HG03066 (cell line): ENCODE measurements around the gene ARCN1.

Source experiments
- ATAC-seq: cut with Tn5 transposase; IDR thresholded peaks from one replicate; pipeline ENCODE4 v1.9.1; 2021; ENCODE audit warnings: low read depth; ENCODE audit not compliant: unreplicated experiment

Gene ARCN1

DNA sequence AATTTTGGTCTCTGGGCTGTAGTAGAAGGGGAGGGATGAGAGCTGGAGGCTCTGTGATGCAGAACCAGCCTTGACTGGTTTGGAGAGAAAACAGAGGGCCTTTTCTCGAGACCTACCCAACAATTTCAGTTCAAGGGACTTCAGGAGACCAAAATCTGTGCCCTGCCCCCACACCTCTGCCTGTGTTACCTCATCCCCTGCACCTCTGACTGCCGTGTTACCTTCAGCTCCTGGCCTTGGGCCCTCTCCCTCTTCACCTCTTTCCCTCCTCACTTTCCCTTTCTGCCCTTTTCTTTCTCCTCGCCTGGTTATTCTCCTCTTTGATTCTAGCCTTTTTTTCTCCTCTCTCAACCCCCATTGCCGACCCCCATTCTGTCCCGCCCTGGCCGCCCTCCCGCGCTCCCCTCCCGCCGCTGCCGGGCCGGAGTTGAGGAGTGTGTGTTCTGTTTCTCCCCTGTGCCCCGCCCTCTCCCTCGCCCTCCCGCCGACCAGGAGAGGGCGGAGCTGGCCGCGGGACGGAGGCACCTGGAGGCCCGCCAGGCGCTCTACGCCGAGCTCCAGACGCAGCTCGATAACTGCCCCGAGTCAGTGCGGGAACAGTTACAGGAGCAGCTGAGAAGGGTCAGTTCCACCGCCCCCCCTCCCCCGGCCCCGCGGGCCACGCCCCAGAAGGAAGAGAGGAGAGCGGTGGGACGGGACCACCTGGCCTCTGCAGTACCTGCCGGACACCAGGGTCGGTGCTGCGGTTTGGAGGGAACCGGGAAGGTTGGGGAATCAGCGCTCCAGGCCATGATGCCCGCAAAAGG, 62.4 kb downstream of the ARCN1 start:
- ATAC-seq, result no peak

GRCh38 chr11:118635237-118635591, 63.0 kb downstream of the ARCN1 start:
- ATAC-seq, result no peak

GRCh38 chr11:118635642-118636041, 63.4 kb downstream of the ARCN1 start:
- no peak for ATAC-seq

DNA sequence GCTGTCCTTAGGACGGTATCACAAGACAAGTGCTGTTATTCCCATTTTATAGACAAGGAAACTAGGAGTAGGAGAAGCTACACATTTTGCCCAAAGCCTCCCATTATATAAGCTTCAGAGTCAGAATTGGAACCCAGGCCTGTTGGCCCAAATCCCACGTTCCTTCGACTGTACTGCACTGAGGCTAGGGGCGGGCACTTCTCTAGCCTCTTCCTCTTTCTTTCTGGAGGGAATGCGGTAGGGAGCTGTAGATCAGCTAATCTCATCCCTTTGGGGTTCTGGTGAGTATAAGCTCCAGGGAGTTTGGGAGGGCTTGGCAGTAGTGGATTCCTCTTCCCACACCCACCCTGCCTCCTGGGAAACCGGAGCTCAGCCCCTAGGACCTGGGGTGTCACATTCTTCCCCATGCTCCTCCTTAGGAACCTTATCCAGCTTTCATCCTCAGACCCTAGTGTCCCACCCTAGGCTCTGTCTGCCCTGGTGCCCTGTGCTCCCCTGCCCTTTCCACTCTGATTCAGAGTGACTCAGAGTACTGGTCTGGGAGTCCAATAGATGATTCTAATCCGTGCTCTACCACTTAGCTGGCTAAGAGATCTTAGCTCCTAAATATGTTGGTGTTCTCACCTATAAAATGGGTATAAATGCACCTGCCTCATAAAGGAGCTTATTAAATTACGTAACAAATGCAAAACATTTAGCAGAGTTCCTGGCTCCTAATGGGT, 64.5 kb downstream of the ARCN1 start:
- ATAC-seq, result no peak

GRCh38 chr11:118638726-118639125, 66.5 kb downstream of the ARCN1 start:
- ATAC-seq, result no peak

DNA sequence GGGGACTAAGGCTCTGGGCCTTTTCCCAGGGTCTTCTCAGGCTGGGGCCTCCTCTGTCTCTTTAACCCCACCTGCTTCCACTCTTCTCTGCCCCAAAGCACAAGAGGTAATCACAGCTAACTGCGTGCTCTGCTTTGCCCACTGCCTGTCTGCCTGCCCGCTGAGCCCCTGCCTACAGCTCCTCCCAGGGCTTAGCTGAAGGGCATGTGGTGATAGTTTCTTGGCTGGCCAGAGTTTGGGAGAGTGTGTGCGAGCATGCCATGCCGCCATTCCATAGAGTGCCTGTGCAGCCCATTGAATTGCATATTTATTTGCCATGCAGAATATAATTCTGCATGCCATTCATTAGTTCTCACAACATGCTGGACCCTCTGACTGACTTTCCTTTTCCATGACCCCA, 67.7 kb downstream of the ARCN1 start:
- no peak for ATAC-seq

GRCh38 chr11:118640332-118641154, 68.3 kb downstream of the ARCN1 start:
- ATAC-seq, result no peak

DNA sequence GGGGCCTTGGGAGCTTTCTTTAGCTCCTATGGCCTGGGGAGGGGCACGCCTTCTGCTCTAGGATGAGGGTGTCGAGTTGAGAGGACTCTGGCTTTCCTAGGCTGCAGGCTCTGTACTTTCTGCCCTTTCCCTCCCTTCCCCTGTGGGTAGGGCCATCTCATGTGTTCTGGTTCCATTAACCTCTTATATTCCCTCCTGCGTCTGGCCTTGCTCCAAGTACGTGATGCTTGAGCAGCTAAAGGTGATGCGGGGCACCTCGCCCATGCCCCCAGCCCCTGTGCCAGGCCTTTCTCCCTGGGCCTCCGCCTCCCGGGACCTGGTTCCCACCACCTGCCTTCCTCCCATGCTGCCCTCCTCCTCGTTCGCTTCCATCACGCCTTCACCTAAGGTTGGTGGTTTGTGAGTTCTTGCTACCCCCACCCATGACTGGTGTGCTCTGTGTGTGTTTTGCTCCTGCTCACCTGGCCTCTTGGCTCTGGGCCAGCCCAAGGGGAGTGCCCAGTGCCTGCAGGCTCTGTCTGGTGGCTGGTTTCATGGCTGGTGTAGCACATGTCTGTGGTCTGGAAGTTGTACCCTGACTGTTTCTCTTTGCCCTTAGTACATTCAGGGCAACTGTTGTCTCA, 69.3 kb downstream of the ARCN1 start:
- no peak for ATAC-seq

GRCh38 chr11:118643142-118643994, 71.2 kb downstream of the ARCN1 start:
- no peak for ATAC-seq

DNA sequence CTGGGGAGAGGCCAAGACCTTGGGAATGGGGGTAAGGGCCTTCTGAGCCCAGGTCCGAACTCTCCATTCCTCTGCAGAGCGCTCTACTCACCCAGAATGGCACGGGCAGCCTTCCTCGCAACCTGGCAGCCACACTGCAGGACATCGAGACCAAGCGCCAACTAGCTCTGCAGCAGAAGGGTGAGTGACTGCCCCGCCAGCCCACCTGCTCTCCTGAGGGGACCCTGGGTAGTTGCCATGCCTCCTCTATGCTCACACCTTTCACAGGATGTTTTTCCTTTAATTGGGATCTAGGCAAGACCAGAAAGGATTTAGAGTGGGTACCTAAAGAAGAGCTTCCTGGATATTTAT, 71.8 kb downstream of the ARCN1 start:
- no peak for ATAC-seq

DNA sequence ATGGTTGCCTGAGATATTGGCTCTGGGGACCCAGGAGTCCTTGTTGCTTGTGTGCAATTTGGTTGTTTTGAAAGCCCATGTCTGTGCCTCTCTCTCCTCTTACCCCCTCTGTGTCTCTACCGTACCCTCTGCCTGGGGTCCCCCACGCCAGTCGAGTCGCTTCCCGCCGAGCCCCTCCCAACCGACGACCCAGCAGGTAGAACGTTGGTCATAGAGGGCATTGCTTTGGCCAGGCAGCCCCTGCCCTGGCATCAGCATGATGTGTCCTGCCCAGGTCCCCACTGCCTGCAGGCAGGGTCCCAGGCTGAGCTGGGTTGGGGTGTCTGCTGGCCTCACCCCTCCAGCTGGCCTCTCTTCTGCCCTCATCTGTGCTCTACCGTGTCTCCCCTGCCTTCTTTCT, 72.3 kb downstream of the ARCN1 start:
- ATAC-seq, result no peak

GRCh38 chr11:118645066-118645715, 73.0 kb downstream of the ARCN1 start:
- ATAC-seq, result no peak

DNA sequence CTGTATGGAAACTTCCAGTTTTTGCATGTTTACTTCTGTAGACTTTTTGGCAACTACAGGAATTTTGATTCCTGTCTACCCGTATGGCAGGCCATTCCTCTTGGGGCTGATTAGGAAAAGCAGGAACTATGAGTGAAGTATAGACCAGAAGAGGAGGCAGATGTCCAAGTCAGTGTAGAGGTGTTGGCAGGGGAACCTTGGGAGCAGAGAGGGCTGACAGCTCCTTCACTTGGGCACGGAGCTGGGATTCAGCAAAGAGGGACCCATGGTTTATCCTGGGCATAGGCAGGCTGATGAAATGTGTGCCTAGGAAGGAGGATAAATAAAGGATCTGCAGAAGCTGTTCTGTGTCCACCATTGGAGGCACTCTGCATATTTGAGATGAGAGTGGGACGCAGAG, 74.2 kb downstream of the ARCN1 start:
- ATAC-seq, result no peak

DNA sequence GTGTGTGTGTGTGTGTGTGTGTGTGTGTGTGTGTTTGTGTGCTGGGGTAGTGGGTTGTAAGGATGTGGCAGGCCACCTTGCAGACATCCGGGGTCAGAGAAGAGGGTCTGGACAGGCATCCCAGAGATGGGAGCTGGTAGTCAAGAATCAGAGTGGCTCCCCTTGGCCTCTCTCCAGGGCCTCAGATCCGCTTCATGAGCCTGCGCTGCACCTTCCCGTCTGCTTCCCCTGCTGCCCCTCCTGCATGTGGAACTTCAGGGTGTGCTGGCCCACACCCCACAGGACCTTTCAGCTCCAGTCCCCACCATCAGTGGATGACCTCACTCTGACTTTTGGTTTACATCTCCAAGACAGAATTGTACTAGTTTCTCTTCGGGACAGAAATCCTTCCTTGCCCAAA, 76.1 kb downstream of the ARCN1 start:
- no peak for ATAC-seq

DNA sequence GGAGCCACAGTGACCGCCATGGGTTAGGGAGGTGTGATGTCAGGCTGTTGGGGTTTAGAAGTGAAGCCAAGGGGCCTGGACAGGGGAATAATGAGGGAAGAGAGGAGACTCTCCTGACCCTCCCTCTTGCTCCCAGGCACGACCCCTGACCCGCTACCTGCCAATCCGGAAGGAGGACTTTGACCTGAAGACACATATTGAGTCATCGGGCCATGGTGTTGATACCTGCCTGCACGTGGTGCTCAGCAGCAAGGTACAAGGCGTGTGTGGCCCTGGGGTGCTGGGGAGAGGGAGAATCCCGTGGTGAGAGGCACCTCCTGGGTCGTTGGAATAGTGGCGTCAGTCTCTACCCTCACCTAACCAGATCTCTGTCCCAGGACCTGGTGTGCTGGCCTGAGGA, 77.7 kb downstream of the ARCN1 start:
- no peak for ATAC-seq

- ATAC-seq, result no peak
Measured at GRCh38 chr11:118650366-118650765, 78.2 kb downstream of the ARCN1 start.

- no peak for ATAC-seq
Measured at GRCh38 chr11:118651820-118652219, 79.6 kb downstream of the ARCN1 start.
